GM23338 (cell line): ENCODE results near the gene GNB1. TPM values are rescaled to one million over a fixed set of nuclear protein-coding genes. Genes with fewer than 3 reads are reported as not detected.

Experiments used
- ATAC-seq: fragments of 200-7000 bp; cut with Tn5 transposase; 3 replicates; pipeline ENCODE4 v1.9.1; 2020
- DNase-seq: peaks from one replicate; pipeline ENCODE4 v3.0.0-alpha.2; 2015; ENCODE audit warnings: low spot score
- H2AFZ ChIP-seq: fragments of 200-600 bp; sonication (generic); 2 replicates; pipeline ENCODE4 v1.8.0; 2016; ENCODE audit warnings: antibody characterized with exemption, mild to moderate bottlenecking, moderate library complexity
- H3F3A ChIP-seq: fragments of 200-600 bp; sonication (generic); replicated peaks from 2 replicates; pipeline ENCODE4 v1.8.0; 2017; ENCODE audit warnings: antibody characterized with exemption, mixed run types, low read depth
- H3K27ac ChIP-seq: fragments of 200-600 bp; sonication (generic); 2 replicates; pipeline ENCODE4 v1.6.1; 2016; ENCODE audit warnings: low read depth
- H3K27me3 ChIP-seq: fragments of 200-600 bp; sonication (generic); 2 replicates; pipeline ENCODE4 v1.8.0; 2016; ENCODE audit warnings: mild to moderate bottlenecking, mixed run types, moderate library complexity; ENCODE audit not compliant: insufficient read depth
- H3K36me3 ChIP-seq: fragments of 200-600 bp; sonication (generic); 2 replicates; pipeline ENCODE4 v1.8.0; 2016; ENCODE audit warnings: mild to moderate bottlenecking; ENCODE audit not compliant: insufficient read depth
- H3K4me1 ChIP-seq: fragments of 200-600 bp; sonication (generic); 2 replicates; pipeline ENCODE4 v1.8.0; 2016; ENCODE audit warnings: mild to moderate bottlenecking, moderate library complexity; ENCODE audit not compliant: insufficient read depth
- H3K4me2 ChIP-seq: fragments of 200-600 bp; sonication (generic); 2 replicates; pipeline ENCODE4 v1.7.1; 2017; ENCODE audit warnings: mixed run types
- H3K4me3 ChIP-seq: fragments of 200-600 bp; sonication (generic); 2 replicates; pipeline ENCODE4 v1.6.1; 2016; ENCODE audit warnings: mixed run types
- H3K79me2 ChIP-seq: fragments of 200-600 bp; sonication (generic); replicated peaks from 2 replicates; pipeline ENCODE4 v1.8.0; 2017; ENCODE audit warnings: mild to moderate bottlenecking; ENCODE audit not compliant: insufficient read depth
- H3K9me2 ChIP-seq: fragments of 200-600 bp; sonication (generic); 2 replicates; pipeline ENCODE4 v1.8.0; 2017; ENCODE audit not compliant: insufficient read depth
- H4K20me1 ChIP-seq: fragments of 200-600 bp; sonication (generic); replicated peaks from 2 replicates; pipeline ENCODE4 v1.8.0; 2017; ENCODE audit warnings: mild to moderate bottlenecking; ENCODE audit not compliant: insufficient read depth
- H3K27ac Mint-ChIP-seq: 2 replicates; pipeline ENCODE4 v1.8.0; 2020; ENCODE audit warnings: inconsistent platforms, mild to moderate bottlenecking, moderate library complexity, mixed read lengths
- H3K27me3 Mint-ChIP-seq: 3 replicates; pipeline ENCODE4 v1.8.0; 2022; ENCODE audit warnings: low read depth, mild to moderate bottlenecking, moderate library complexity, mixed read lengths, inconsistent platforms; ENCODE audit not compliant: insufficient read depth, poor library complexity
- H3K36me3 Mint-ChIP-seq: 3 replicates; pipeline ENCODE4 v1.8.0; 2021; ENCODE audit warnings: low read depth, mild to moderate bottlenecking, inconsistent platforms, moderate library complexity, mixed read lengths
- H3K4me1 Mint-ChIP-seq: 3 replicates; pipeline ENCODE4 v1.8.0; 2020; ENCODE audit warnings: mild to moderate bottlenecking, inconsistent platforms, mixed read lengths
- H3K4me3 Mint-ChIP-seq: 3 replicates; pipeline ENCODE4 v1.8.0; 2021; ENCODE audit warnings: moderate library complexity, mild to moderate bottlenecking, inconsistent platforms, mixed read lengths
- H3K9me3 Mint-ChIP-seq: 3 replicates; pipeline ENCODE4 v1.8.0; 2020; ENCODE audit warnings: moderate library complexity, mild to moderate bottlenecking, inconsistent platforms, mixed read lengths
- CREB1 ChIP-seq: fragments of 250-450 bp; sonication (Bioruptor Pico); IDR thresholded peaks from 2 replicates; pipeline ENCODE4 v1.5.0; 2020; ENCODE audit warnings: low read depth, mild to moderate bottlenecking, moderate library complexity
- EZH2 ChIP-seq: fragments of 200-600 bp; sonication (generic); IDR thresholded peaks from one replicate; pipeline ENCODE4 v1.8.0; 2017; ENCODE audit warnings: antibody characterized with exemption, mild to moderate bottlenecking, low read depth; ENCODE audit not compliant: unreplicated experiment
- EZH2phosphoT487 ChIP-seq: fragments of 200-600 bp; sonication (generic); IDR thresholded peaks from one replicate; pipeline ENCODE4 v1.8.1; 2018; ENCODE audit warnings: antibody characterized with exemption; ENCODE audit not compliant: unreplicated experiment
- JUNB ChIP-seq: IDR thresholded peaks from one replicate; pipeline ENCODE4 v1.6.1; 2016; ENCODE audit warnings: antibody characterized with exemption; ENCODE audit not compliant: unreplicated experiment
- NANOG ChIP-seq: IDR thresholded peaks from 2 replicates; pipeline ENCODE4 v1.6.1; 2016; ENCODE audit warnings: antibody characterized with exemption, borderline replicate concordance
- POLR2AphosphoS5 ChIP-seq: IDR thresholded peaks from 2 replicates; pipeline ENCODE4 v1.6.1; 2016; ENCODE audit warnings: antibody characterized with exemption, low read depth
- STAT1 ChIP-seq: IDR thresholded peaks from one replicate; pipeline ENCODE4 v1.6.1; 2016; ENCODE audit warnings: antibody characterized with exemption; ENCODE audit not compliant: unreplicated experiment
- ZNF114 ChIP-seq: fragments of 250-450 bp; sonication (Bioruptor Pico); IDR thresholded peaks from 2 replicates; pipeline ENCODE4 v1.5.0; 2020; ENCODE audit warnings: mild to moderate bottlenecking, moderate library complexity
- ZNF331 ChIP-seq: fragments of 250-450 bp; sonication (Bioruptor Pico); IDR thresholded peaks from 2 replicates; pipeline ENCODE4 v1.5.0; 2020; ENCODE audit warnings: low read depth, mild to moderate bottlenecking, moderate library complexity
- ZNF462 ChIP-seq: fragments of 250-450 bp; sonication (Bioruptor Pico); IDR thresholded peaks from 2 replicates; pipeline ENCODE4 v1.5.0; 2020; ENCODE audit warnings: mild to moderate bottlenecking, moderate library complexity
- polyA plus RNA-seq: library from polyadenylated mRNA; unstranded; fragments of >200 nt; fragmentation: Nextera tagmentation; extraction: Ambion mirVana; gene quantifications from 2 replicates; pipeline ENCODE4 v1.2.1, GENCODE V29; 2016
- total RNA-seq: library from RNA; depleted of rRNA; stranded (reverse); fragments of >200 nt; shearing (Covaris generic); gene quantifications from 2 replicates; pipeline ENCODE4 v1.2.3, GENCODE V29; 2014
- TF ChIP-seq, protein P1 (sequence below): IDR thresholded peaks from one replicate; pipeline ENCODE4 v1.6.1; 2018; ENCODE audit warnings: antibody characterized with exemption; ENCODE audit not compliant: unreplicated experiment
- TF ChIP-seq, protein P2 (sequence below), 2 experiments: fragments of 200-600 bp in 1 of 2; sonication (generic) in 1 of 2; conservative IDR thresholded peaks; 2 replicates each; pipeline versions ENCODE4 v1.5.1 to v1.6.1; 2016 to 2017; ENCODE audit warnings: antibody characterized with exemption in 2 of 2, low read depth in 2 of 2, mild to moderate bottlenecking in 2 of 2, moderate library complexity in 1 of 2
- TF ChIP-seq, protein P3 (sequence below): IDR thresholded peaks from 2 replicates; pipeline ENCODE4 v1.6.1; 2016; ENCODE audit warnings: antibody characterized with exemption

GNB1 gene
- total and polyA plus RNA-seq, 2 experiments from 2014 or later, result 65.4 to 138 TPM

- Histone ChIP-seq H2AFZ (no peak overlapping the region), H3K36me3 (no peaks in the 10 kb centered on the region), H3K4me3 (no peak overlapping the region), H3F3A (peaks cover 17% of the 10 kb centered on the region), H3K4me1 (peaks cover 16% of the 10 kb centered on the region), H3K9me2 (no peaks in the 10 kb centered on the region), H3K79me2 (peaks cover 21% of the 10 kb centered on the region), H4K20me1 (peaks cover 3% of the 10 kb centered on the region; the same call in 1 of the 2 replicates), H3K27me3 (no peaks in the 10 kb centered on the region), H3K27ac (no peak overlapping the region), H3K4me2 (no peak overlapping the region)
- no peak for ATAC-seq
- Mint-ChIP-seq H3K27me3 (peaks cover 17% of the 10 kb centered on the region), H3K36me3 (no peaks in the 10 kb centered on the region; the same call in 2 of the 3 replicates), H3K4me1 (peaks cover 34% of the 10 kb centered on the region), H3K9me3 (no peaks in the 10 kb centered on the region; the same call in 2 of the 3 replicates), H3K4me3 (no peak overlapping the region), H3K27ac (no peak overlapping the region; the same call in 1 of the 2 replicates)
- no peak for DNase-seq
- TF ChIP-seq ZNF114 (CRISPR knock-in tag) (no peak), JUNB (no peak), POLR2AphosphoS5 (no peak; the same call in 1 of the 2 replicates), CREB1 (CRISPR knock-in tag) (no peak), EZH2 (no peak), EZH2phosphoT487 (no peak), ZNF331 (CRISPR knock-in tag) (no peak), NANOG (no peak), ZNF462 (no peak), STAT1 (no peak)
- TF ChIP-seq, protein P1, sequence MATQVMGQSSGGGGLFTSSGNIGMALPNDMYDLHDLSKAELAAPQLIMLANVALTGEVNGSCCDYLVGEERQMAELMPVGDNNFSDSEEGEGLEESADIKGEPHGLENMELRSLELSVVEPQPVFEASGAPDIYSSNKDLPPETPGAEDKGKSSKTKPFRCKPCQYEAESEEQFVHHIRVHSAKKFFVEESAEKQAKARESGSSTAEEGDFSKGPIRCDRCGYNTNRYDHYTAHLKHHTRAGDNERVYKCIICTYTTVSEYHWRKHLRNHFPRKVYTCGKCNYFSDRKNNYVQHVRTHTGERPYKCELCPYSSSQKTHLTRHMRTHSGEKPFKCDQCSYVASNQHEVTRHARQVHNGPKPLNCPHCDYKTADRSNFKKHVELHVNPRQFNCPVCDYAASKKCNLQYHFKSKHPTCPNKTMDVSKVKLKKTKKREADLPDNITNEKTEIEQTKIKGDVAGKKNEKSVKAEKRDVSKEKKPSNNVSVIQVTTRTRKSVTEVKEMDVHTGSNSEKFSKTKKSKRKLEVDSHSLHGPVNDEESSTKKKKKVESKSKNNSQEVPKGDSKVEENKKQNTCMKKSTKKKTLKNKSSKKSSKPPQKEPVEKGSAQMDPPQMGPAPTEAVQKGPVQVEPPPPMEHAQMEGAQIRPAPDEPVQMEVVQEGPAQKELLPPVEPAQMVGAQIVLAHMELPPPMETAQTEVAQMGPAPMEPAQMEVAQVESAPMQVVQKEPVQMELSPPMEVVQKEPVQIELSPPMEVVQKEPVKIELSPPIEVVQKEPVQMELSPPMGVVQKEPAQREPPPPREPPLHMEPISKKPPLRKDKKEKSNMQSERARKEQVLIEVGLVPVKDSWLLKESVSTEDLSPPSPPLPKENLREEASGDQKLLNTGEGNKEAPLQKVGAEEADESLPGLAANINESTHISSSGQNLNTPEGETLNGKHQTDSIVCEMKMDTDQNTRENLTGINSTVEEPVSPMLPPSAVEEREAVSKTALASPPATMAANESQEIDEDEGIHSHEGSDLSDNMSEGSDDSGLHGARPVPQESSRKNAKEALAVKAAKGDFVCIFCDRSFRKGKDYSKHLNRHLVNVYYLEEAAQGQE, result no peak
- TF ChIP-seq, protein P2, sequence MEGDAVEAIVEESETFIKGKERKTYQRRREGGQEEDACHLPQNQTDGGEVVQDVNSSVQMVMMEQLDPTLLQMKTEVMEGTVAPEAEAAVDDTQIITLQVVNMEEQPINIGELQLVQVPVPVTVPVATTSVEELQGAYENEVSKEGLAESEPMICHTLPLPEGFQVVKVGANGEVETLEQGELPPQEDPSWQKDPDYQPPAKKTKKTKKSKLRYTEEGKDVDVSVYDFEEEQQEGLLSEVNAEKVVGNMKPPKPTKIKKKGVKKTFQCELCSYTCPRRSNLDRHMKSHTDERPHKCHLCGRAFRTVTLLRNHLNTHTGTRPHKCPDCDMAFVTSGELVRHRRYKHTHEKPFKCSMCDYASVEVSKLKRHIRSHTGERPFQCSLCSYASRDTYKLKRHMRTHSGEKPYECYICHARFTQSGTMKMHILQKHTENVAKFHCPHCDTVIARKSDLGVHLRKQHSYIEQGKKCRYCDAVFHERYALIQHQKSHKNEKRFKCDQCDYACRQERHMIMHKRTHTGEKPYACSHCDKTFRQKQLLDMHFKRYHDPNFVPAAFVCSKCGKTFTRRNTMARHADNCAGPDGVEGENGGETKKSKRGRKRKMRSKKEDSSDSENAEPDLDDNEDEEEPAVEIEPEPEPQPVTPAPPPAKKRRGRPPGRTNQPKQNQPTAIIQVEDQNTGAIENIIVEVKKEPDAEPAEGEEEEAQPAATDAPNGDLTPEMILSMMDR (conservative IDR thresholded peaks at IDR 0.05; ENCODE audit: low read depth in 2 of 2), result no peak
- TF ChIP-seq, protein P3, sequence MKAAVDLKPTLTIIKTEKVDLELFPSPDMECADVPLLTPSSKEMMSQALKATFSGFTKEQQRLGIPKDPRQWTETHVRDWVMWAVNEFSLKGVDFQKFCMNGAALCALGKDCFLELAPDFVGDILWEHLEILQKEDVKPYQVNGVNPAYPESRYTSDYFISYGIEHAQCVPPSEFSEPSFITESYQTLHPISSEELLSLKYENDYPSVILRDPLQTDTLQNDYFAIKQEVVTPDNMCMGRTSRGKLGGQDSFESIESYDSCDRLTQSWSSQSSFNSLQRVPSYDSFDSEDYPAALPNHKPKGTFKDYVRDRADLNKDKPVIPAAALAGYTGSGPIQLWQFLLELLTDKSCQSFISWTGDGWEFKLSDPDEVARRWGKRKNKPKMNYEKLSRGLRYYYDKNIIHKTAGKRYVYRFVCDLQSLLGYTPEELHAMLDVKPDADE, result no peak
These were observed 3.1 kb upstream of the GNB1 start for GRCh38 chr1:1893997-1894353.
